Gastrocnemius medialis (tissue), 4 donors: ENCODE measurements around the gene FAM167B. TPM values are rescaled to one million over a fixed set of nuclear protein-coding genes. Genes with fewer than 3 reads are reported as not detected.

ENCODE experiments used
- ATAC-seq, 2 donors: fragments of 150-250 bp; one replicate each; pipeline ENCODE4 v1.9.1; 2016
- DNase-seq, 2 donors: peaks; one replicate each; pipeline ENCODE4 v3.0.0-alpha.2; 2019
- H3K27ac ChIP-seq, 4 donors: fragments of 200-600 bp; sonication (generic); 1 replicate in 1 of 4; 2 replicates in 3 of 4; pipeline ENCODE4 v1.5.1; 2016 to 2018; ENCODE audit warnings: mild to moderate bottlenecking in 2 of 4, moderate library complexity in 1 of 4
- H3K27me3 ChIP-seq, 3 donors: fragments of 200-600 bp; sonication (generic) in 2 of 3; 1 replicate in 1 of 3; 2 replicates in 2 of 3; pipeline versions ENCODE4 v1.5.1 to v1.6.0; 2016 to 2019; ENCODE audit warnings: mild to moderate bottlenecking in 1 of 3, moderate library complexity in 1 of 3
- H3K36me3 ChIP-seq, 2 donors: fragments of 200-600 bp; sonication (generic) in 1 of 2; one replicate each; pipeline ENCODE4 v1.5.1; 2017 to 2018
- H3K4me1 ChIP-seq, 2 donors: fragments of 200-600 bp; sonication (generic) in 1 of 2; one replicate each; pipeline ENCODE4 v1.5.1; 2016 to 2017; ENCODE audit warnings: mild to moderate bottlenecking in 2 of 2
- H3K4me3 ChIP-seq, 4 donors: fragments of 200-600 bp; sonication (generic) in 3 of 4; 1 replicate in 1 of 4; 2 replicates in 3 of 4; pipeline ENCODE4 v1.5.1; 2016 to 2019; ENCODE audit warnings: mild to moderate bottlenecking in 2 of 4
- H3K9me3 ChIP-seq, 3 donors: fragments of 200-600 bp; sonication (generic) in 2 of 3; 1 replicate in 1 of 3; 2 replicates in 2 of 3; pipeline ENCODE4 v1.5.1; 2016 to 2019
- CTCF ChIP-seq, 5 experiments: fragments of 450-650 bp in 3 of 5; fragments of 200-600 bp in 2 of 5; sonication (generic) in 2 of 5; IDR thresholded peaks in 4 of 5; conservative IDR thresholded peaks in 1 of 5; 1 replicate in 4 of 5; 2 replicates in 1 of 5; pipeline ENCODE4 v1.5.1; 2016 to 2019; ENCODE audit warnings: antibody characterized with exemption in 5 of 5, mild to moderate bottlenecking in 3 of 5, moderate library complexity in 3 of 5
- POLR2A ChIP-seq, 2 donors: fragments of 450-650 bp; IDR thresholded peaks; one replicate each; pipeline ENCODE4 v1.6.1; 2017; ENCODE audit warnings: antibody characterized with exemption in 2 of 2, mild to moderate bottlenecking in 2 of 2, moderate library complexity in 2 of 2
- in situ Hi-C, 4 donors: fragments of 200-750 bp; cut with MboI; loops; one replicate each; pipeline versions ENCODE4 v1.15.0 to v1.8.0; 2017; ENCODE audit warnings: low sequenced_read_pairs in 4 of 4
- intact Hi-C: fragments of 100-400 bp; cut with DNase I; formaldehyde crosslinking; loops from one replicate; pipeline ENCODE4 v1.15.1; 2023; ENCODE audit warnings: low total_unique reads
- total RNA-seq, 4 donors: library from RNA; depleted of rRNA; stranded (reverse); fragments of >200 nt; gene quantifications; one replicate each; pipeline versions ENCODE4 v1.1.0 to v1.2.3, GENCODE V29; 2016

The FAM167B gene
- total RNA-seq, 4 donors from 2014 or later, result 1.1 to 2.9 (median 2.3) TPM

GRCh38 chr1:32199717-32200072 lies 47.3 kb upstream of the FAM167B start:
- DNase-seq (peak; percentile 96 to 98), ATAC-seq (peak; percentile 70 to 75)
- Histone ChIP-seq H3K4me3 (peak overlapping the region; percentile 65 to 84 (median 72)), H3K4me1 (peaks cover 44 to 65% of the 10 kb centered on the region in 2 donors), H3K27ac (peak overlapping the region; percentile 86 to 99 (median 94)), H3K36me3 (peaks cover 0 to 17% of the 10 kb centered on the region in 2 donors), H3K27me3 (no peaks in the 10 kb centered on the region), H3K9me3 (no peaks in the 10 kb centered on the region)
- intact Hi-C loops, result loop anchor here (2.0 to 10.0 kb wide), 3 partner anchors 21 to 265 kb away; partner anchors contain the start of genes PTP4A2, TMEM39B and TXLNA
- in situ Hi-C loops, result no loop called here
- TF ChIP-seq CTCF (IDR thresholded peaks at IDR 0.05 in 4 of 5, conservative IDR thresholded peaks at IDR 0.05 in 1 of 5), result peak in 1 of 5 experiments; percentile 47
- TF ChIP-seq POLR2A (IDR thresholded peaks at IDR 0.05), result peak; percentile 70 to 82

GRCh38 chr1:32200226-32201010 lies 46.6 kb upstream of the FAM167B start, which contains the start of gene CCDC28B:
TSS of gene CCDC28B (plus strand) at chr1:32200595. CDS start at chr1:32201936, 1,341 bp downstream.
- H3K36me3 ChIP-seq, result peaks cover 0 to 10% of the 10 kb centered on the region in 2 donors
- ATAC-seq (peak; percentile 58 to 62), DNase-seq (peak; percentile 61 to 70)
- peak within 1 kb of the TSS; percentile 86 to 99 (median 94) for H3K27ac ChIP-seq
- in situ Hi-C loops, result no loop called here
- no peaks in the 10 kb centered on the region for H3K27me3 ChIP-seq
- intact Hi-C loops, result loop anchor here (2.0 to 10.0 kb wide), 3 partner anchors 22 to 266 kb away; partner anchors contain the start of genes PTP4A2, TMEM39B and TXLNA
- peaks cover 49 to 70% of the 10 kb centered on the region in 2 donors for H3K4me1 ChIP-seq
- no peak for TF ChIP-seq CTCF (IDR thresholded peaks at IDR 0.05 in 4 of 5, conservative IDR thresholded peaks at IDR 0.05 in 1 of 5)
- TF ChIP-seq POLR2A (IDR thresholded peaks at IDR 0.05), result peak; percentile 70 to 93
- H3K9me3 ChIP-seq, result no peaks in the 10 kb centered on the region
- H3K4me3 ChIP-seq, result peak within 1 kb of the TSS; percentile 65 to 84 (median 72)

GRCh38 chr1:32201011-32201855 lies 45.8 kb upstream of the FAM167B start:
- TF ChIP-seq CTCF (IDR thresholded peaks at IDR 0.05 in 4 of 5, conservative IDR thresholded peaks at IDR 0.05 in 1 of 5) (no peak), POLR2A (IDR thresholded peaks at IDR 0.05) (peak; percentile 5 to 35)
- ATAC-seq (peak; percentile 8 to 10), DNase-seq (peak in 1 of 2 donors; percentile 58)
- intact Hi-C loops, result loop anchor here (2.0 to 10.0 kb wide), 3 partner anchors 22 to 266 kb away; partner anchors contain the start of genes PTP4A2, TMEM39B and TXLNA
- H3K27me3 ChIP-seq, result no peaks in the 10 kb centered on the region
- peaks cover 52 to 66% of the 10 kb centered on the region in 2 donors for H3K4me1 ChIP-seq
- peaks cover 0 to 2% of the 10 kb centered on the region in 2 donors for H3K36me3 ChIP-seq
- H3K27ac ChIP-seq, result peak overlapping the region; percentile 86 to 99 (median 94)
- no peaks in the 10 kb centered on the region for H3K9me3 ChIP-seq
- H3K4me3 ChIP-seq, result peak overlapping the region; percentile 65 to 84 (median 72)
- in situ Hi-C loops, result no loop called here

- ATAC-seq, result no peak
- intact Hi-C loops (loop anchor here (10.0 kb wide), 1 partner anchor 270 kb away; the partner anchor contains the start of gene PTP4A2), in situ Hi-C loops (no loop called here)
- TF ChIP-seq CTCF (IDR thresholded peaks at IDR 0.05 in 4 of 5, conservative IDR thresholded peaks at IDR 0.05 in 1 of 5) (no peak), POLR2A (IDR thresholded peaks at IDR 0.05) (no peak)
- Histone ChIP-seq H3K9me3 (no peaks in the 10 kb centered on the region), H3K27ac (peak overlapping the region; percentile 60 to 74 (median 72)), H3K36me3 (no peaks in the 10 kb centered on the region), H3K4me3 (peak overlapping the region; percentile 61 to 76 (median 73)), H3K27me3 (no peaks in the 10 kb centered on the region), H3K4me1 (peaks cover 31 to 36% of the 10 kb centered on the region in 2 donors)
- no peak for DNase-seq
Observed at GRCh38 chr1:32204943-32205361, 42.1 kb upstream of the FAM167B start.
